Fibroblast of skin of abdomen (primary cell): ENCODE results near the gene MYLK4.
A peak's percentile ranks its signal among the peaks of the same experiment; 100 is the strongest.
"Not testable (repeated sequence)": the region's sequence is repeated elsewhere in the genome, so short reads cannot be mapped to it uniquely, and the experiment has no call there.

Experiments
- DNase-seq: peaks from one replicate; pipeline ENCODE4 v3.0.0-alpha.2; 2013

MYLK4 gene

DNA sequence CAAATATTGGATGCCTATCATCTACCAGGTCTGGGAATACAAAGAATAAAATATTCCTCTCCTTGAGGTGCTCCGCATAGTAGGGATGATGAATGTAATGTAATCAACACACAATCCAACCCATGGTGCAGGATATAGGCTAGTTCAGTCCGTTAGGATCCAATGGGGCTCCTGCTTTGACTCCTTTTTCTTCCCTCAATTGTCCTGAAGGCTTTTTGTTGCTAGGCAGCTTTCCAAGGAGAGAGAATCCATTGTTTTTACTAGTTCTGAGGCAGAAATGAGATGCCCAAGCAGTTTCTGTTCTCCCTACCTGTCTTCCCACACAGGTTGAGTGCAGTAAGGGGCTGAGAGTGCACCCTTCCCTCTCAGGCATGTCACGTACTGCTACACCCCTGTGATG, 26.5 kb upstream of the MYLK4 start:
- DNase-seq, result no peak

DNA sequence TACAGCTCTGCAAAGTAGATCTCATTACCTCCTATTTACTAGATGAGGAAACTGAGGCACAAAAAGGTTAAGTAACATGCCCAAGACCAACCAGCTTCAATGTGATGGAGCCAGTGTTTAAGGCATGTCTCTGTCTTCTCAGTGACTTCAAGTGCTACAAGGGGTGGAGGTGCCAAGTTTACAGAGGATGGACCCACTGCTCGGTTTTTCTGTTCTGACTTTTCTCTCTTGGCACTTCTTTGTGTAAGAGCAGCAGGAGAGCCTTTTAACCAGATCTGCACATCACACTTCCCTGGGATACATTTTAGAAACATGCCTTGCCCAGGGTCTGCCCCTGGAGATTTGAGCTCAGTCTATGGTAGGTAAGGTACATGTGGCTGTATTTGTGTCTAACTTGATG, 24.3 kb upstream of the MYLK4 start:
- no peak for DNase-seq

DNA sequence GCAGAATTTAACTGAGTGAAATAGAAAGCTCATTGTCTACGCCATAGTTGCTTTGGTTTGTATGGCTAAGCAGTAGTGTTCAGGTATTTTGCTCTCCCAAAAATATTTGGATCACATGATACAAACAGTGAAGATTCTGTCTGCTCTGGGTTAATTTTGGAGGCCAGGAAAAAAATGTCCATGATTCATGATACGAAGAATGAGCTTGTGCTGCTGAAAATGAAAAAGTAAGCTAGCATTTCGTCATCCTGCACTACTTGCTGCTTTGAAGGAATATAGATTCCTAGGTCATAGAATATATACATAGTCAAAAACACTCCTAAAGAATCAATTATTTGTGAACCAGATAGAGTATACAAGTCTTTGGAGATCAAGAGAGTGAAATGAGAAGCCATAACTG, 22.7 kb upstream of the MYLK4 start:
- peak; percentile 61 for DNase-seq

DNA sequence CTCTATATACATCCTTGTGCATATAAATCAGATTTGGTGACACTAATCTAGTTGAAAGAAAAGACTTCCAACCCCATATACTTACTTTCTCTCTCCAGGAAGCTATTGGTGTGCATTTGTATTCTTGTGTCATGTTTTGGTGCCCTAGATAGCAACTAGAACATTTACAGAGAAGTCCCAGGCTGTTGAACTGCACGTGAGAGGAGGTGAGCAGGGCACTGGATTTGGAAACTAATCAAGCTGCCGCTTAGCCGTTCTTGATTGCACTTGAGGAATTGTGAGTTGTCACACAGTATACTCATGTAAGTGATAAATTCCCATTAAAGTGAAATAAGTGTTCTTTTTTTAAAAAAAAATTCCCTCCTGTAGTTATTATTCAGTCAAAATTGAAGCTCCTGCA, 22.1 kb upstream of the MYLK4 start:
- DNase-seq, result no peak

DNA sequence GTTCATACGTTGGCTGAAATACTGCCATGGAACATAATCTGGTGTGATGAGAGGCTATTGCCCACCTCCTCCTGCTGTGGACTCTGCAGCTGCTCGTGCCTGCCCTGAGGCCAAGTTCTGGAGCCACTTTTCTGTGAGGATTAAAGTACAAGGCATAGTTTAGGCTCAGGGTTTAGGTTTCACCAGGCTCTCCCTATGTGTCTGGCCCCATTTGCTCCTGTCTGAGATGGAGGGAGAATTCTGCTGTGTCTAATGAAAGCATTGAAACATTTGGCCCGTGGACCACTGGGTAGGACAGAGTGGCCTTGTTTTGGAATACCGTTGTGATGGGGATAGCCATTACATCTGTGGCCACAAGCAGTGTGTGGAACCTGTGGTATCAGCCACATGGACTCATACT, 20.4 kb upstream of the MYLK4 start:
- no peak for DNase-seq

DNA sequence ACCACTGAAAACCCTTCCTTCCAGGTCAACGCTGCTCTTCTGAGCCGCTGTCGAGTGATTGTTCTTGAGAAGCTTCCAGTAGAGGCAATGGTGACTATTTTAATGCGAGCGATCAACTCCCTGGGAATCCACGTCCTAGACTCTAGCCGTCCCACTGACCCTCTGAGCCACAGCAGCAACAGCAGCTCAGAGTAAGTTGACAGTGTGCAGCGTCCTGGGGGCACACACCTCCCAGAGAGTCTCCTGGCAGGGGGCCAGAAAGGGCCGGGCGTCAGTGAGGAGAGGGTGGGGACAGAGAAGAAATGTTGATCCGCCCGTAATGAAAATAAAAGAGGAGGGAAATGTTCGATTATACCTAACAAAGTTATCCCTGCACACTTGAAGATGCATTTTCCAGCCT, 19.4 kb upstream of the MYLK4 start:
- DNase-seq, result no peak

DNA sequence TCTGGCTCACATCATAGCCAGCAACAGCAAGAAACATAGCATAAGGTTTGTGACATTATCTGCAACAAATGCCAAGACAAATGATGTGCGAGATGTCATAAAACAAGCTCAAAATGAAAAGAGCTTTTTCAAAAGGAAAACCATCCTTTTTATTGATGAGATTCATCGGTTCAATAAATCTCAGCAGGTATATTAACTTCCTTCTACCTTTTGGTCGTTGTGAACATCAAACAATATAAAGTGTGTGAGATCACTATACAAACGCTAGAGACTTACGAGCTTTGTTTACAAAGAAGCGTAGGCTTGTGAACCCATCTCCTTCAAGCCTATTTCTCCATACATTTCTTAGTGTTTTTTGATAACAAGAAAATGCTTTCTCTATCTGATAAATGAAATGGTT, 18.0 kb upstream of the MYLK4 start:
- DNase-seq, result no peak

DNA sequence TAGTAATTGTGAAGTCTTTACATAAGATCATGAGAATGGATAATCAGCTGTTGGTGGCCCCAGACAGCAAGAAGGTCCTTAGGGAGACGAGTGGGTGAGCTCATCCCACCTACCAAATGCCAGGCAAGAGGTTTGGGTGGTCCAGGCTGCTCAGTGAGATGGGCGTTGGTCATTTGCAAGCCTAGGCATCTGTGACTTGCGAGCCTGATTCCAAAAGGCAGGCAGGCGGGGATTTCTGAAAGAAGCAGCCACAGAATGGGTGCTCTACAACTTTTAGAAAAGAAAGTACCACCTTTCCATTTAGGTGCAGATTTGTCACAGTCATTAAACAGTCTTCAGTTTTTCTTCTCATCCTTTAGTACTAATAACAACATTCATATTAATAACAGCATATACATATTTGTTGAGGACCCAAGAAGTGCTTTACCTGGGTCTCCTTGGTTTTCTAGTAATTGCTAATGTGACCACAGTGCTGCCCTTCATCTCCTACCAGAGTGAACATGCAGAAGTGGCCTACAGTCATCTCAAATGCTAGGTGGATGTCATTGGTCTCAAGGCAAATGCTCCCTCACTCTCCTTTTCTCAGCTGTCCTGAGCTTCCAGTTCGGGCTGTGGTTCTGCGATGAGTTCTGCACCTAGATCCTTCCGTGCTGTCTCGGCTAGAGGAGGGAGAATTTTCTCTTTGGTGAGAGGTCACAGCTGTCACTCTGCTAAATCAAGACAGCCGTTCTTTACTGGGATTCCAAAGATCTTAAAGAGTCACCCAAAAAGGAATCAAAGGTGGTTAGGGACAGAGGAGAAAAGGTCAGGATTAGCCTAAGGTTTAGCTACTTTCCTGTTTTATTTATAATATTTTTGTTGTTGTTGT, 17.2 kb upstream of the MYLK4 start:
- no peak for DNase-seq

DNA sequence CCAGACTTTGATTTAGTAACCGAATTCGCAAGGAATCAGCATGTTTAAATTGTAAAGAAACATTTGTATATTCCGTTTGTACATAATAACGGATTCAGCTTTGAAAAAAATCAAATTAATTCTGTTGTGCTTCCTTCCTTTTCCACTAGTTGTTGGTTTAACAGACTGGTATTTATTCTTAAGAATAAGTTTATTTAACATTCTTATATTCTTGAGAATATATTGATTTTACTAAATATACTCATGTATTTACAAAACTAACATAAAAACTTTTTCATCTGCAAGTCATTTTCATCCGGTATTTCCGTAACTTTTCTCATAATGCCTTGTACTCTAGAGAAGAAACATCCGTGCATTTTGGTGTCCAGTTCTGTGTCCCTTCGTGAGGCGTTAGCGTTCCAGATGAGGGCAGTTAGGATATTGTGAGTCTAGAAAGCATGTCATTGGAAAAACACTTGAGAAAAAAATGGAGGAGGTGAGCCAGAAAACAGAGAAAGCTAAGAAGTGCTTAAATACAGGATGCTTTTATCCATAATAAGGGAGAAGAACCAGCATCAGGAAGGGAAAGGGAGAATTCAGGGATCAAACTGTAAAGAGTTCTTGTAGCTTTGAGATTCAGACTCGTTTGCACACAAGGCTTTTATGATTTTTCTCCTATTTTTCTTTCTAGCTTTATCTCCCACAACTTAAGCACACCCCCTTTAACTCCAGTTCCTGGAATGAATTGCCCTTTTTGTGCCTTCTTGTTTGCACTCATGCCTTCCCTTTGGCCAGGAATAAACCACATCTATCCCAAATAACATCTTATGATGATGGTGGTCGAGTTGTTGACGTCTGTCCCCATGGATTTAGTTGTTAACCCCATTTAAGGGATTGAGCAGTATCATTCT, 16.3 kb upstream of the MYLK4 start:
- no peak for DNase-seq

DNA sequence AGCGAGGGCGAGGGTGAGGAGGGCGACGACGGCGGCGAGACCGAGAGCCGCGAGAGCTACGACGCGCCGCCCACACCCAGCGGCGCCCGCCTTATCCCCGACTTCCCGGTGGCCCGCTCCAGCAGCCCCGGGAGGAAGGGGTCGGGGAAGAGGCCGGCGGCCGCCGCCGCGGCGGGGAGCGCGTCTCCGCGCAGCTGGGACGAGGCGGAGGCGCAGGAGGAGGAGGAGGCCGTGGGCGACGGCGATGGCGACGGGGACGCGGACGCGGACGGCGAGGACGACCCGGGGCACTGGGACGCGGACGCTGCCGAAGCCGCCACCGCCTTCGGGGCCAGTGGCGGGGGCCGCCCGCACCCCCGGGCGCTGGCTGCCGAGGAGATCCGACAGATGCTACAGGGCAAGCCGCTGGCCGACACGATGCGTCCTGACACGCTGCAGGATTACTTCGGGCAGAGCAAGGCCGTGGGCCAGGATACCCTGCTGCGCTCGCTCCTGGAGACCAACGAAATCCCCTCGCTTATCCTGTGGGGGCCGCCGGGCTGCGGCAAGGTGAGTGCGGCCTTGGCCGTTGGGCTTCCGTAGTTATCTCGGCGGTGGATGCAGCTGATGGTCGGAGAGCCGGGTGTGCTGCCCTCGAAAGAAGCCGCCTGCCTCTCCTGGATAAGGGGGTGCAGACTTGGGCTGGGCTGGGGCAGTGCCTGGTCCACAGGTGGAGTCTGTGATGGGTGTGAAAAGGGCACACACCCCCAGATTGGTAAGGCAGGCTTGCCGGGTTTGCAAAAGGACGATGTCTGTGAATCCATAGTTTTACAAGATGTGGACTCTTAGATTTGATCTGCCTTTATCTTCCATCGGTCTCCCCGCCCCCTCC, 15.4 kb upstream of the MYLK4 start:
- peak; percentile 50 for DNase-seq

DNA sequence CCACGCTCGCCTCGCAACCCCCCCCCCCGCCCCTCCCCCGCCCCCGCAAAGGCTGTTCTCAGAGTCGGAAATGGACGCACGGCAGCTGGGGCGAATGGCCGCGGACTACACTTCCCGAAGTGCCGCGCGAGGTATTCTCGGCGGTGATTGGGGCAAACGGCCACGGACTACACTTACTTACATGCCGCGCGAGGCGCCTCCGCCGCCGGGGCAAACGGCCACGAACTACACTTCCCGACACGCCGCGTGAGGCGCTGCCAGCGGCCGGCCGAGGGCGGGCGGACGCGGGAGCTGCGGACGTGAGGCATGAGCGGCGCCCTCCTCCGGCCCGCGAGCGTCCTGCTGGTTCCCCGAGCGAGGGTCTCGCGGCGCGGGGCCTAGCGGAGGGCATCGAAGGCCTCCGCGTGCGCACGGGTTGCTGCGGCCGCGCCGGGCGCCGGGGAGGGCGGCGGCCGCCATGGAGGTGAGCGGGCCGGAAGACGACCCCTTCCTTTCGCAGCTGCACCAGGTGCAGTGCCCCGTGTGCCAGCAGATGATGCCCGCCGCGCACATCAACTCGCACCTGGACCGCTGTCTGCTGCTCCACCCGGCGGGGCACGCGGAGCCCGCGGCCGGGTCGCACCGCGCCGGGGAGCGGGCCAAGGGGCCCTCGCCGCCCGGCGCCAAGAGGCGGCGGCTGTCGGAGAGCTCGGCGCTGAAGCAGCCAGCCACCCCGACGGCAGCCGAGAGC, 14.6 kb upstream of the MYLK4 start, which contains the start of gene WRNIP1:
WRNIP1 (plus strand) TSS at position 228 of the 730 bp plus-strand sequence; CDS start at position 458, 230 bp downstream.
- peak; percentile 100 for DNase-seq

DNA sequence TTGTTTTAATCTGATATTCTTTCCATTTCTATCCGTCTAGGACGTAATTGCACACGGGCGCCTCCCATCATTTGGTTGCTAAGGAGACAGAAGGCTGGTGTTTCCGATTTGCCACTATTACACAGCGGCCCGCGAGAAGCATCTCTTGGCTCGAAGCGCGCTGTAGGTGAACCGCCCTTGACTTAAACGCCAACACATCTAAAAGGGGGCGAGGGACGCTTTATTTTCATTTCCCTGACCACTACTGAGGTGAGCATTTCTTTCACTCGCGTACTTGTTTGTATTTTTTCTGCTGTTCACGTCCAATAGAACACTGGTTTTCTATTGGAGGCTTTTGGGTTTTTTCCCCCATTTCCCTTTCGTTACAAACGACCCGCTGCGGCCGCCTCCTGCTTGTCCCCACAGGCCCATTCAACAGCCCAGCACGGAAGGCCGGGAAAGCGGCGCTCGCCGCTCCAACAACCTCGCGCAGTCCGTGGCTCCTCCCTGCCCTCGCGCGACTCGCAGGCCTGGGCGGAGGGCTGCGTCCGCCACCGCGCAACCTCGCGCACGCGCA, 14.0 kb upstream of the MYLK4 start:
- DNase-seq, result peak; percentile 64

DNA sequence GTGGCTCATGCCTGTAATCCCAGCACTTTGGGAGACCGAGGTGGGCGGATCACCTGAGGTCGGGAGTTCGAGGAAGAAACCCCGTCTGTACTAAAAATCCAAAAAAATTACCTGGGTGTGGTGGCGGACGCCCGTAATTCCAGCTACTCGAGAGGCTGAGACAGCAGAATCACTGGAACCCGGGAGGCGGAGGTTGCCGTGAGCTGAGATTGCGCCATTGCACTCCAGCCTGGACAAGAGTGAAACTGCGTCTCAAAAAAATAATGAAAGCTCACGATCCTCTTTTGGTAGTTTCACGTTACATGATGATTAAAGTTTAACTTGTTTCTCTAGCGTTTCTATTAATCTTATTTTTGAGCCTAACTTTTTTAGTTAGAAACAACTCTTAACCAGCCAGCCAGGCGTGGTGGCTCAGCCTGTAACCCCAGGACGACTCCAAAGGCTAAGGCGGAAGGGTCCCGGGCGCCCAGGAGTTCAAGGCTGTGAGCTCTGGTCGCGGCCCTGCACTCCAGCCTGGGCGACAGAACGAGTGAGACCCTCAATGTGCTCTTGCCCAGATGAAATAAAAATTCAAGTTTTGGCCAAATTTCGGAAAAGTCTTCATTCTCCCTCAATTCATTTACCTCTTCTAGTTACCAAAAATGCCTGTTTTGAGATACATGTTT, 13.3 kb upstream of the MYLK4 start:
- no peak for DNase-seq

DNA sequence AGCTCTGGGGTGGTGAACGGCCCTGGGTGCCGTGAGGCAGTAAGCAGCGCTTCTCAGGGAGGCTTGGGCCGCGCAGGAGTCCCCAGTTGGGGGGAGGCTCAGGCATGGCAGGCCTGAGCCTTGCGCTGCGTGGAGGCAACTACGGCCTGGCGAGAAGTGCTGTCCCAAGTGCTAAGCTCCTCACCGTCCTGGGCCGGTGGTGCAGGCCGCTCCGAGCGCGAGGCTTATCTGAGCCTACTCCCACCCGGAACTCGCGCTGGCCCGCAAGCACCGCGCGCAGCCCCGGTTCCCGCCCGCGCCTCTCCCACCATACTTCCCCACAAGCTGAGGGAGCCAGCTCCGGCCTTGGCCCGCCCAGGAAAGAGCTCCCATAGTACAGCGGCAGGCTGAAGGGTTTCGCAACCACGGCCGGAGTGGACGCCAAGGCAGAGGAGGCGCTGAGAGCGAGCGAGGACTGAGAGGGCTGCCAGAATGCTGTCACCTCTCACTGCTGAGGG, 12.7 kb upstream of the MYLK4 start:
- no peak for DNase-seq

DNA sequence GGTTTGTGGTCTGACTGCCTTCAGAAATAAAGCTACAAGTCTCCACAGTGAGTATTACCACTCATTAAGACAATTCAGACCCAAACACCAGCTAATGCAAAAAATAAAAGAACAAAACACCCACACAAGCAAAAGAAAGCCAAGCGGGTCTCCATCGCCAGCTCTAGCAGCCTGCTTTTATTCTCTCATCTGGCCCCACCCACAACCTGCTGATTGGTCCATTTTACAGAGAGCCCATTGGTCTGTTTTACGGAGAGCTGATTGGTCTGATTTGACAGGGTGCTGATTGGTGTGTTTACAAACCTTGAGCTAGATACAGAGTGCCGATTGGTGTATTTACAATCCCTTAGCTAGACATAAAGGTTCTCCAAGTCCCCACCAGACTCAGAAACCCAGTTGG, 12.1 kb upstream of the MYLK4 start:
- DNase-seq, result not testable (repeated sequence)

DNA sequence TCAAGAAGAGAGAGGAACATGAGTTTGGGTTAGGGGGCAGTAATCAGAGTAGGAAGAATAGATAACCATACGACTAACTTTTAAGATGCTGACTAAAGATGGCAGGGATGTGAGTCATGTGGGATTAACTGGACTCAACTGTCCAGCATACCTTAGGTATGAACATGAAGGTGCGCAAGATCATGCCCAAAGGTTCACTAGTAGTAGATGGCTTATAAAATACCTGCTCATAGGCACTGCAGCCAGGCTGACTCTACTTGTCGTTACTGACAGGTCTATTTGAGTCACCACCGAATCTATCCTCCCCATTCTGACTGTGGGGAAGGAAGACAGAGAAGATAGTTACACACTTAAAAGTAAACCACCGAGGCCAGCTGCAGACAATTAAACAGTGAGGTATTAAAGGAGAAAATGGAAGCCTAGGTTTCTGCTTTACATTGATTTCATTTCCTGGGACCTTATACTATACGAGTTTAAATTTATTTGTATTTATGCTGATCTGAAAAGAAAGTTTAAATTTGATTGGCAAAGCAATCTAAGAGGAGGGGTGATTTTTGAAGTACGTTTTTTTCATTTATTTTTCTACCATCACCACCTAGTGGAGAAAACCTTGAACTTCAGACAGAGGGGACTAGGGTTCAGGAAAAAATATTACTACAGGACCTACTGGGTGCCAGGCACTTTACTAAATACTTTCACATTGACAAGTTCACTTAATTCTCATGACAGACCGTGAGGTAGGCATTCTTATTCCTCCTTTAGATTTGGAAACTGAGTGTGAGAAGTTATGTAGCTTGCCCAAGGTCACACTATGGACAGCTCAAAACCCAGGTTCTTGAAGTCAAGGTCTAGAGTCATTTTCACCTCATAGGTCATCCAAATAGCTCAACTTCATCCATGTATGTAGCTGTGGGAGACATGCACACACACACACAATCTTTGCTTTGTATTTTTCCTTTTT, 10.4 kb upstream of the MYLK4 start:
- no peak for DNase-seq

DNA sequence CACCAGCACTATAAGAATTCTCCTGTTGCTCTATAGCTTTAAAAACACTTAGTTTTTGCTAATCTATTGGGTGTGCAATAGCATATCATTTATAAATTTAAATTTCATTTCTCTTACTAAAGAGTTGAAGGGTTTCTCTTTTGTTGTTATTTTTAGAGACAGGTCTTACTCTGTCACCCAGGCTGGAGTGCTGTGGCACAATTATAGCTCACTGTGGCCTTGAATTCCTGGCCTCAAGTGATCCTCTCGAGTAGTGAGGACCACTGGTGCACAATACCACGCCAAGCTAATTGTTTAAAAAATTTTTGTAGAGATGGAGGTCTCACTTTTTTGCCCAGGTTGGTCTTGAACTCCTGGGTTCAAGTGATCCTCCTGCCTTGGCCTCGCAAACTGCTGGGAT, 8.3 kb upstream of the MYLK4 start:
- no peak for DNase-seq

DNA sequence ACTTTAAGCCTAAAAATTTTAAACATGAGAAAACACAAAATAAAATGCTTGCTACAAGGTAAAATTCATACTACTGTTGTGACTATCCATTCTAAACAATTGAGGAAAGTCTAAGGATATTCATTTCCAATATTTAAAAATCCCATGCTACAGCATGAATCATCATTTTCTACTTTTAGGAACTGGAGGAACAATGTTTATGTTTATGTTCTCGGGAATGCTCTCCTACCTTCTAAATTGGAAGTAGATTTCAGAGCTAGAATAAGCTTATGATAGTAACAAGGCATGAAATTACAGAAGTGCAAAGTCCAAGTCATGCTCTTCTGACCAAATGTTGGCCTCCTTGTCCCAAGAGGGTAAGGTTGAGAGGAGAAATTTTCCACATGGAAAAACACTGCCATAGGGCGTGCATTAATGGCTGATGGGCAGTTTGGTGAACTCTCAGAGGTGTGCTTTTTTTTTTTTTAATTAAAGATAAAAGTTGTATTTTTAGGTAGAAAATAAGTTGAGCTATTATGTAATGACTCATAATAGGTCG, 6.0 kb upstream of the MYLK4 start:
- no peak for DNase-seq

DNA sequence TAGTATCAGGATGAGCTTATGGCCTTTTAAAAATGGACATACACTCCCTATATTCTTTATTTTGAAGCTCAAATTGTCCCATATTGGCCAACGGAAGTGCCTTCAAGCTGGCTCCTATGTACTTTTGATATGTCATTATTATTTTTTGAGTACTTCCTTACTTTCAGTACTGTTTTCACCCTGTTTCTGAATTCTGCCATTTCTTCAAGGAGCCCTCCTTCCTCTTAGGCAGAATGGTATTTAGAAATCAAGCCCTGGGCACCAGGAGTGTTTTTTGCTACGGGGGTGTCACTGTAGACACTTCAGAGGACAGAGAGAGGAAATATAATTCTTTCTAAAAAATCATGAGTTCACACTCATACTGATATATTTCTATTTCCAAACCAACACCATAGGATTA, 5.5 kb upstream of the MYLK4 start:
- no peak for DNase-seq
